SW 1271 (cell line): Measurements from ENCODE around the gene RCAN3.

ENCODE experiments used
- DNase-seq, 2 experiments: peaks; one replicate each; lab custom pipeline; 2025; lab: John Stamatoyannopoulos, UW

RCAN3 gene

GRCh38 chr1:24551290-24551959, 48.8 kb downstream of the RCAN3 start:
- no peak for DNase-seq

GRCh38 chr1:24551960-24552571, 49.4 kb downstream of the RCAN3 start:
- no peak for DNase-seq

GRCh38 chr1:24553931-24554330, 51.3 kb downstream of the RCAN3 start:
- no peak for DNase-seq

GRCh38 chr1:24554714-24555113, 52.1 kb downstream of the RCAN3 start:
- DNase-seq = no peak

- DNase-seq = no peak
Observed at GRCh38 chr1:24555591-24556413, 53.2 kb downstream of the RCAN3 start, which contains the start of gene NCMAP. Gene NCMAP, plus strand, starts transcription at chr1:24556087. Its CDS starts 39,344 bp downstream, at chr1:24595431.

GRCh38 chr1:24556414-24556795, 53.8 kb downstream of the RCAN3 start:
- DNase-seq = no peak

GRCh38 chr1:24557220-24557619, 54.6 kb downstream of the RCAN3 start:
- no peak for DNase-seq

- no peak for DNase-seq
Observed at GRCh38 chr1:24557711-24558131, 55.1 kb downstream of the RCAN3 start.

- DNase-seq = no peak
Observed at GRCh38 chr1:24558455-24558854, 55.8 kb downstream of the RCAN3 start.

GRCh38 chr1:24558902-24559791, 56.5 kb downstream of the RCAN3 start:
- peak; percentile 28 to 62 for DNase-seq

GRCh38 chr1:24560361-24560760, 57.7 kb downstream of the RCAN3 start:
- DNase-seq = no peak

GRCh38 chr1:24562625-24563024, 60.0 kb downstream of the RCAN3 start:
- no peak for DNase-seq

- DNase-seq = no peak
Observed at GRCh38 chr1:24564695-24565094, 62.1 kb downstream of the RCAN3 start.

GRCh38 chr1:24566236-24566867, 63.7 kb downstream of the RCAN3 start:
- DNase-seq = no peak

GRCh38 chr1:24567792-24568388, 65.3 kb downstream of the RCAN3 start:
- DNase-seq = no peak

- DNase-seq = no peak
Observed at GRCh38 chr1:24568475-24568874, 65.8 kb downstream of the RCAN3 start.

GRCh38 chr1:24570265-24571125, 67.9 kb downstream of the RCAN3 start:
- no peak for DNase-seq

- DNase-seq = no peak
Observed at GRCh38 chr1:24572301-24572700, 69.7 kb downstream of the RCAN3 start.

GRCh38 chr1:24575905-24576587, 73.4 kb downstream of the RCAN3 start:
- no peak for DNase-seq
